ENCODE measurements around the gene SMG5. TPM values are rescaled to one million over a fixed set of nuclear protein-coding genes. Genes with fewer than 3 reads are reported as not detected.

SMG5 gene
- total RNA-seq, 1 experiment from 2014 or later: 103 TPM

DNA sequence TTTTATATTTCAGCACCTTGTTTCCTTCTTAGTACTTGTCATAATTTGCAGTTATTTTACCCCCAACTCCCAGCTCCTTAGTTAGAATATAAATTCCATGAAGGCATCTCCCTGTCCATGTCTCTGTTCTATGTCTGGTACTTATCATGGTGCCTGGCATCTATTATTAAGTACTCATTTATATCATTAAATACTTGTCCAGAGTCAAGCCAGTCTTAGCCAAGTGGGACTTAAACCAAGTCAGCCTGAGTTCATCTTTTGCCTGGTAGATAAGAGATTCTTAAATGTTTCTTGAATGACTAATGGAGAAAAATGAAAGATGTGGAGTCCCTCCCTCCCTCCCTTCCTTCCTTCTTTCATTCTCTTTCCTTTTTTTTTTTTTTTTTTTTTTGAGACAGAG, 79.3 kb downstream of the SMG5 start:
- Histone ChIP-seq H3K56ac (ENCODE audit: insufficient read length, low read depth, low read length) (no peak overlapping the region), H2AK5ac (ENCODE audit: insufficient read length, low read length) (no peak overlapping the region), H2BK15ac (ENCODE audit: low read depth, low read length) (no peak overlapping the region), H3K27me3 (ENCODE audit: insufficient read depth, low read length) (no peaks in the 10 kb centered on the region), H3K9me3 (ENCODE audit: control insufficient read depth, low read depth, low read length) (no peaks in the 10 kb centered on the region), H2BK20ac (ENCODE audit: low read depth, low read length, poor library complexity, severe bottlenecking) (no peak overlapping the region), H3K9ac (ENCODE audit: extremely low read depth, insufficient read length, low read length) (no peak overlapping the region), H3K23ac (ENCODE audit: insufficient read length, low read depth, low read length) (no peak overlapping the region), H3K4me2 (ENCODE audit: insufficient read depth, insufficient read length, low read length) (no peak overlapping the region), H4K20me1 (ENCODE audit: control insufficient read depth, insufficient read depth, insufficient read length) (no peaks in the 10 kb centered on the region), H3K4me1 (ENCODE audit: insufficient read depth, low read length) (no peaks in the 10 kb centered on the region; the same call in 1 of the 2 replicates), H4K8ac (replicated peaks; ENCODE audit: insufficient read length, low read depth, low read length) (no peak overlapping the region), H3K23me2 (ENCODE audit: insufficient read length, low read depth, low read length, poor library complexity, severe bottlenecking) (no peaks in the 10 kb centered on the region), H3K4ac (ENCODE audit: low read depth, low read length) (no peak overlapping the region), H2BK5ac (ENCODE audit: insufficient read length, low read length) (no peak overlapping the region), H3T11ph (ENCODE audit: low read length) (no peak overlapping the region), H4K91ac (ENCODE audit: insufficient read length, low read depth, low read length) (no peak overlapping the region), H3K27ac (ENCODE audit: insufficient read length, low read depth, low read length) (no peak overlapping the region), H2BK12ac (ENCODE audit: insufficient read length, low read depth, low read length) (no peak overlapping the region), H2AFZ (ENCODE audit: low read length) (no peak overlapping the region), H3K18ac (ENCODE audit: insufficient read length, low read depth, low read length) (no peak overlapping the region), H3K79me2 (ENCODE audit: insufficient read depth, low read length) (no peaks in the 10 kb centered on the region; the same call in 1 of the 2 replicates), H3K79me1 (ENCODE audit: insufficient read depth, low read depth, low read length, poor library complexity, severe bottlenecking) (peaks cover 10% of the 10 kb centered on the region), H3K14ac (ENCODE audit: insufficient read depth, low read length) (no peak overlapping the region), H2BK120ac (ENCODE audit: low read depth, low read length, poor library complexity, severe bottlenecking) (no peak overlapping the region), H4K5ac (ENCODE audit: insufficient read length, low read depth, low read length) (no peak overlapping the region)
- H3K4me3 Mint-ChIP-seq: no peak overlapping the region
- DNase-seq: no peak
- no peak overlapping the region for H3K27ac Mint-ChIP-seq
- H3K36me3 Mint-ChIP-seq (ENCODE audit: insufficient read depth in 1 of 3, low read depth in 3 of 3): peaks cover 9 to 49% (median 21%) of the 10 kb centered on the region in 3 experiments; a peak in 6 of 7 replicates
- TF ChIP-seq, protein P1, sequence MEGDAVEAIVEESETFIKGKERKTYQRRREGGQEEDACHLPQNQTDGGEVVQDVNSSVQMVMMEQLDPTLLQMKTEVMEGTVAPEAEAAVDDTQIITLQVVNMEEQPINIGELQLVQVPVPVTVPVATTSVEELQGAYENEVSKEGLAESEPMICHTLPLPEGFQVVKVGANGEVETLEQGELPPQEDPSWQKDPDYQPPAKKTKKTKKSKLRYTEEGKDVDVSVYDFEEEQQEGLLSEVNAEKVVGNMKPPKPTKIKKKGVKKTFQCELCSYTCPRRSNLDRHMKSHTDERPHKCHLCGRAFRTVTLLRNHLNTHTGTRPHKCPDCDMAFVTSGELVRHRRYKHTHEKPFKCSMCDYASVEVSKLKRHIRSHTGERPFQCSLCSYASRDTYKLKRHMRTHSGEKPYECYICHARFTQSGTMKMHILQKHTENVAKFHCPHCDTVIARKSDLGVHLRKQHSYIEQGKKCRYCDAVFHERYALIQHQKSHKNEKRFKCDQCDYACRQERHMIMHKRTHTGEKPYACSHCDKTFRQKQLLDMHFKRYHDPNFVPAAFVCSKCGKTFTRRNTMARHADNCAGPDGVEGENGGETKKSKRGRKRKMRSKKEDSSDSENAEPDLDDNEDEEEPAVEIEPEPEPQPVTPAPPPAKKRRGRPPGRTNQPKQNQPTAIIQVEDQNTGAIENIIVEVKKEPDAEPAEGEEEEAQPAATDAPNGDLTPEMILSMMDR (conservative IDR thresholded peaks at IDR 0.05): no peak
- peaks cover 8 to 11% of the 10 kb centered on the region in 2 experiments for H3K4me1 Mint-ChIP-seq
- H3K9me3 Mint-ChIP-seq: no peaks in the 10 kb centered on the region
- no peaks in the 10 kb centered on the region for H3K27me3 Mint-ChIP-seq (ENCODE audit: low read depth)
